K562 (cell line): ENCODE measurements around the gene SDF4. TPM values are rescaled to one million over a fixed set of nuclear protein-coding genes. Genes with fewer than 3 reads are reported as not detected.
A peak's percentile ranks its signal among the peaks of the same experiment; 100 is the strongest.

Source experiments
- DPF2 ChIP-seq: fragments of 450-650 bp; IDR thresholded peaks from 2 replicates; pipeline ENCODE4 v1.6.1; 2016
- E4F1 ChIP-seq: fragments of 250-450 bp; sonication (Bioruptor Pico); IDR thresholded peaks from 2 replicates; pipeline ENCODE4 v1.5.0; 2021; ENCODE audit warnings: mild to moderate bottlenecking, borderline replicate concordance
- ELK1 ChIP-seq: sonication (generic); formaldehyde crosslinking; IDR thresholded peaks from 2 replicates; pipeline ENCODE4 v1.8.1; 2022; ENCODE audit warnings: missing genetic modification reagents
- FOXO4 ChIP-seq: fragments of 450-650 bp; formaldehyde crosslinking; IDR thresholded peaks from 2 replicates; pipeline ENCODE4 v1.4.0; 2020; ENCODE audit warnings: mild to moderate bottlenecking, moderate library complexity
- HMGXB4 ChIP-seq: sonication (generic); formaldehyde crosslinking; IDR thresholded peaks from 2 replicates; pipeline ENCODE4 v1.8.1; 2023; ENCODE audit warnings: mild to moderate bottlenecking, missing genetic modification reagents
- MXD1 ChIP-seq: fragments of 250-450 bp; sonication (Bioruptor Pico); IDR thresholded peaks from 2 replicates; pipeline ENCODE4 v1.8.0; 2021; ENCODE audit warnings: borderline replicate concordance, mild to moderate bottlenecking, moderate library complexity; ENCODE audit not compliant: poor library complexity, severe bottlenecking
- SFPQ ChIP-seq: fragments of 200-400 bp; formaldehyde crosslinking; IDR thresholded peaks from 2 replicates; pipeline ENCODE4 v1.6.1; 2017; ENCODE audit warnings: mild to moderate bottlenecking, low read depth, low read length, moderate library complexity
- SMC3 ChIP-seq: conservative IDR thresholded peaks from 2 replicates; pipeline ENCODE4 v1.6.1; 2011; ENCODE audit warnings: low read depth, low read length, improper control_type of control experiment; ENCODE audit not compliant: insufficient read depth
- SNAPC5 ChIP-seq: fragments of 250-450 bp; sonication (Bioruptor Pico); IDR thresholded peaks from 2 replicates; pipeline ENCODE4 v1.8.0; 2021; ENCODE audit warnings: moderate library complexity, mild to moderate bottlenecking, inconsistent platforms
- TAF1 ChIP-seq: IDR thresholded peaks from 2 replicates; pipeline ENCODE4 v1.6.1; 2011; ENCODE audit warnings: mild to moderate bottlenecking, low read length, moderate library complexity; ENCODE audit not compliant: insufficient read depth, control insufficient read depth, severe bottlenecking; ENCODE audit errors: extremely low read depth
- ZBTB49 ChIP-seq: sonication (generic); formaldehyde crosslinking; IDR thresholded peaks from 2 replicates; pipeline ENCODE4 v1.8.0; 2022; ENCODE audit warnings: missing genetic modification reagents, mild to moderate bottlenecking, borderline replicate concordance
- ZNF263 ChIP-seq: sonication (generic); formaldehyde crosslinking; IDR thresholded peaks from 2 replicates; pipeline ENCODE4 v1.8.0; 2022; ENCODE audit warnings: mild to moderate bottlenecking, missing genetic modification reagents, borderline replicate concordance
- polyA plus RNA-seq, 8 experiments: library from polyadenylated mRNA; depleted of rRNA in 4 of 8; stranded (reverse) in 5 of 8; unstranded in 3 of 8; fragments of >200 nt; fragmentation: Nextera tagmentation in 2 of 8; fragmentation: Illumina TruSeq in 1 of 8; extraction: Ambion mirVana in 2 of 8; extraction: Trizol in 1 of 8; gene quantifications; 2 replicates each; pipeline versions ENCODE4 v1.2.1 to v1.2.3, GENCODE V29; 2011 to 2014; ENCODE audit warnings: inconsistent platforms in 1 of 8, missing spikeins in 1 of 8
- total RNA-seq, 7 experiments: library from RNA; depleted of rRNA in 6 of 7; stranded (reverse); fragments of >200 nt in 6 of 7; fragmentation: Illumina TruSeq in 2 of 7; extraction: Trizol in 2 of 7; gene quantifications; 2 replicates each; pipeline versions ENCODE4 v1.2.1 to v1.2.3, GENCODE V29; 2011 to 2021; ENCODE audit warnings: low replicate concordance in 1 of 7

SDF4 gene
- total and polyA plus RNA-seq, 9 of the 15 experiments (the other 6 are each of a cell fraction or from before 2014, with no cell fraction given) = 0.35 to 160 (median 65.2) TPM

GRCh38 chr1:1273512-1274298 lies 41.9 kb upstream of the SDF4 start, which contains the start of gene UBE2J2 (continued):
- TF ChIP-seq SFPQ (no peak), FOXO4 (CRISPR knock-in tag) (no peak), TAF1 (peak; percentile 88), MXD1 (CRISPR knock-in tag) (no peak), SMC3 (0 out of 2 replicates have a peak, but pooled peaks have one; percentile 2), HMGXB4 (CRISPR knock-in tag) (peak; percentile 88), SNAPC5 (no peak), ELK1 (no peak), ZBTB49 (CRISPR knock-in tag) (no peak), E4F1 (no peak), ZNF263 (peak; percentile 48; the same call in 1 of the 2 replicates), DPF2 (no peak)
